C1 segment of cervical spinal cord (tissue), 14 donors: ENCODE measurements around the gene NCK2.

Experiments used
- DNase-seq, 14 donors: peaks; one replicate each; lab custom pipeline; 2025; lab: John Stamatoyannopoulos, UW

NCK2 gene

GRCh38 chr2:105790461-105791149 is 45.9 kb downstream of the NCK2 start:
- DNase-seq, result no peak

DNA sequence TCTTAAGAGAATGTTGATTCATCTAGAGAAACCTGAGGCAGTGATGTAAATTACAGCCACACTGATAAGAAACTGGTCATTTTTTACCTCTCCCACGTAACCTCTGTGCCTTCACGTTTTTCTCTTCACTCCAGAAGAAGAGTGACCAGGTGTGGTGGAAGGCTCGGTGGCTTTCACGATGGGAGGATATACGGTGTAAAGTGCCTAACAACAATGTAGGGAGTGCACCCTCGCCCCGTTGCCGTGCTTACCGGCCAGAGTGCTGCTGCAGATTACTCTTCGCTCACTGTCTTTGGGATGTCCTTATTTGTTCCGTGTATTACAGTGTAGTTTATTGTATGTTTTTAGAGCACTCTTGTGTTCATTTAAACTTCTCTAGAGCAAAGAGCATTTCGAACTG is 46.5 kb downstream of the NCK2 start:
- DNase-seq, result no peak

DNA sequence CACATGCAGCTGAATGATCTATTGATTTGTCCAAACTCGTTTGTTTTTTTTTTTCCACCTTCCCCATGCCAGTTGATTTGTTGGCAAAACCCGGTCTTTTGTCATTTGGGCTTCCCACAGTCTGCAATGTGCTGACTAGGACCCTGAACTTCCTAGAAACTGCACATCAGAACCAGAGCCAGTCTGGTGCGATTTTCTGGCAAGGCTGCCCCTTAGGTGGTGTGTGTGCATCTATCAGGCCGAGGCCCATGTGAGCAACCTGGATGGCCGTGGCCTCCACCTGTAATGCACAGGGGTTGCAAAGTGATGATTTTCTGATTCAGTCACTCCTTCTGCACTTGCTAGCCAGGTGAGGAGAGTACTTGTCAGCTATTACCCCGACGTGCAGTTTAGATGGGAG is 47.8 kb downstream of the NCK2 start:
- DNase-seq, result no peak

- DNase-seq, result no peak
These were observed 48.7 kb downstream of the NCK2 start for GRCh38 chr2:105793196-105793975.

GRCh38 chr2:105794926-105795574 is 50.3 kb downstream of the NCK2 start:
- DNase-seq, result no peak

DNA sequence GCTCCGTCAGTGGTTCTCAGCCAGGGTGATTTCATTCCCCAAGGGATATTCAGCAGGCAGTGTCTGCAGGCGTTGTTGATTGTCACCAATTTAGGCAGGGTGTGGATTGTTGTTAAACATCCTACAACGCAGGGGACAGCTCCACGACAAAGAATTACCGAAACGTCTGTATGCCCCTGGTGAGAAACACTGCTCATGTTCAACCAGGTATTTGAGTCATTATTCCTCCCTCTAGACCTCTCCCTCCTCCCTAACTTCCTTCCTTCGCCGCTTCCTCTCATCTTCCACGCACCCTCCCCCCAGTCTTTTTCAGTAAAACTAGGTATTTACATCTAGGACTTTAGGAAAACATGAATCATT is 50.8 kb downstream of the NCK2 start:
- DNase-seq, result no peak

GRCh38 chr2:105796131-105796638 is 51.5 kb downstream of the NCK2 start:
- peak in 1 of 14 donors; percentile 18 for DNase-seq

DNA sequence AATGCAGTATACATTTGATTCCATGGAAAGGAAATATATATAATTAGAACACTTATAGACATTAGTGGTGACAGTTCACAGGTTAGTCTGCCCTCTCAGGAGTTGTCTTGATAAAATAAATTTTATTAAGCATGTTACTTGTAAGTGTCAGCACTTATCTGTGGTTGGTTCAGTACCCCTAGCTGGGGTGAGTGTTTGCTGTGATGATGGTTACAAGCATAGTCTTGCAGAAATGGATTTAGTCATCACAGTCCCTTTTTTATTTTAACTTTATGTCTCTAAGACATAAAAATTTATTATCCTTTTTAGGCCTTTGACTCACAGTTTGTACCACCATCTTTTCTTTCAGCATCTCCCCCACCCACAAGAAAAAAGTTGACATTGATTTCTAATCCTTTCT is 52.1 kb downstream of the NCK2 start:
- no peak for DNase-seq

- DNase-seq, result peak in 5 of 14 donors; percentile 26 to 40 (median 30)
These were observed 52.6 kb downstream of the NCK2 start for GRCh38 chr2:105797298-105797819.

DNA sequence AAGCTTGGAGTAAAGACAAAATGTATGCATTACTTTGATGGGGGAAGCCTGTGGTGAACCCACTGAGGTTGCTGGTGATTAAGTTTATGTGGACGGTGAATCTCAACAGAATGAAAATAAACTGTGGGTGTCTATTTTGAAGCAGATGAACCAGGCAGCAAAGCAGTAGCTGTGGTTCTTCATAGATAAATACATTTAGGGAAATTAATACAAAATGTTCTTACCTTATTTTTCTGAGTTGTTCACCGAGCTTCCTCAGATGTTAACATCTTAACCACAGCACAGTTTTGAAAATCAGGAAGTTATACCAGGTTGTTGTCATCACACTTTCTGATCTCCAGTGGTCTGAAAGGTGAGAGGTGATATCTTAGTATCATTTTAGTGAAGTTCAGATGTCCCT is 53.9 kb downstream of the NCK2 start:
- DNase-seq, result no peak

GRCh38 chr2:105800036-105800713 is 55.5 kb downstream of the NCK2 start:
- no peak for DNase-seq

DNA sequence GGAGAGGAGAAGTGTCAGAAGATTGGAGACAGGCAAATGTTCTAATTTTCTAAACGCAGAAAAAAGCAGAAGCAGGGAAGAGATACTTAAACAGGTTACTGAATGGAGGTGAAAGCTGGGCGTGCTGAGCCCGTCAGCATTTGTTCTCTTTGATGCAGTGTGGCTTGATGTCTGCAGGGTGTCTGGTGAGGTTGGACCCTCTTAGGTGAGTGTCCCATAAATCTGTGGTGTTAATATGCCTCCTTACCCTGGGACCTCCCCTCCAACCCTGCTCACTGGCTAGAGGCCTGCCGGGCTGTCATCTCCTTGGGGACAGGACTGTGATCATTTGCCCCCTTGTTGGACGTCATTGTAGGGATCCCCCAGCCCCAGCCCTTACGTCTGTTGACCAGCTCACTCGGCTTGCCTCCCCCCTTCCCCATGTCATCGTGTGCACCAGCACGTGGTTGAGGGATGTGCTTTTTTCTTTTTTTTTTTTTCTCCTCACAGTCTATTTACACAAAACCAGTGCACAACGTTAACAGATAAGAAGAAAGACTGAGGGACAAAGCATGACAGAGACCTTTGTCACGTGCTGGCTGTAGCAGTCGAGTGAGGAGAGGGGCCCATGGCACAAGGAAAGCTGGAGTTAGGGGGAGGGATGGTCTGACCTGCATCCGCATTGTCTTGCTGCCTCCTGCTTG is 56.4 kb downstream of the NCK2 start:
- DNase-seq, result no peak

DNA sequence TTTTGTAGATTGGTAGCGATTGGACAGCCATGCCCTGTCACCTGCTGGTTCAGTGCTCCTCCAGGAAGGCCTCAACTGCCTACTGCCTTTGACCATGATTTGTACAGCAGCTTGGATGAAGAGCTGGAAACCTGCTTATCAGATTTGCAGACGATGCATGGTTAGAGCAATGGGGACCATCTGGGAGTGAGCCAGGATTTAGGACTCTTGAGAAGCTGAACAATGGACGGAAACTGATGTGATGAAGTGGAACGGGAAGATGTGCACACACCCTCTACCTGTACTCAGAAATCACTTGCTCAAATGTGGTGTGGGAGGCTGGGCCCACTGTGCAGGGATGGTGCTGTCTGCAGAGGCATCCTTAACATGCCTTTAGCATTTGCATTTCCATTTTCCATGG is 57.2 kb downstream of the NCK2 start:
- DNase-seq, result no peak

DNA sequence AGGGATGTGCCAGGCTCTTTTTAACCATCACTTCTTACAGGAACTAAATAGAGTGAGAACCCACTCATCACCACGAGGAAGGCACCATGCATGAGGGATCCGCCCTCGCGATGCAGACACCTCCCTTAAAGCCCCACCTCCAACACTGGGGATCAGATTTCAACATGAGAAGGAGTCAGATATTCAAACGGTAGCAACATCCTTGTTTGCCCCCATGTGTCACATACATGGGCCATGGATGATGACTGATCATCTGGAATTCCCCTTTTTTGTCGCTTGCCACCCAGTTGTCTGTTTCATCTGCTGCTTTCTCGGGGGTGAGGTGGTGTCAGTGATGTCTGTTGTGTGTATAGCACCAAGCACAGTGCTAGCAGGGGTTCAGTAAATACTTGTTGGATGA is 57.9 kb downstream of the NCK2 start:
- DNase-seq, result no peak

GRCh38 chr2:105803337-105803736 is 58.6 kb downstream of the NCK2 start:
- DNase-seq, result no peak

GRCh38 chr2:105803773-105804172 is 59.1 kb downstream of the NCK2 start:
- DNase-seq, result no peak

DNA sequence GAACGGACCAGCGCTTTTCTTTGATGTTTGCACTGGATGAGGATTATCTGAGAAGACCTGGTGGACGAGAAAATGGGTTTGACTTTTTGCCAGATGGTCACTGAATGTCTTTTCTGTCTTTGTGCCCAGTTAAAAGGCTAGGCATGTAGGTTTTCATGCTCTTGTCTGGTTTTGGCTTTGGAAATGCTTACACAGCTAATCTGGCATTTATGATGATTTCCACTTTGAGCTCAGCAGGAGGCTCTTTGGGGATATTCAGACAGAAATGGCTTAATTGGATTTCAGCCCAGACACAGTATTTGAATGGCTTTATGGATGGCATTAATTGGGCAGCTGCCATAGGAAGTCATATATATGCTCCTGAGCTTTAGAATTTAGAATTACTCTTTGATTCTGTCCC is 59.6 kb downstream of the NCK2 start:
- peak in 1 of 14 donors; percentile 26 for DNase-seq

DNA sequence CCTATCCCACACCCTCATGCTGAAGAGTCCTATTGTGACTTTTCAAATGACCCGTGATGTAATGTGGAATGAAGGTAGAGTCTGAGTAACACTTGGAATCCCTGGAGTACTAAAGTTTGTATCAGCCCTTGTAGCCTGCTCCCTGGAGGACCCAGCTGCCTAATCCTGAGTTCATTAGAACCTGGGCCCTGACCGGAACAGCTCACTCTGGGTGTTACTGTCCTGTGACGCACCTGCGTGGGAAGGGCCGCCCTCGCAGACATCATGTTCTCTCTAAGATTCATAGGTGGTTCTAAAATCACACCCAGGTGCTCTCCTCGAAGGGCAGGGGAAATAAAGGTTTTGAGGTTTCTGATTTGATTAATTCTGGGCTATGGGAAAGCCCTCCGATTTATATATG is 62.3 kb downstream of the NCK2 start:
- no peak for DNase-seq

DNA sequence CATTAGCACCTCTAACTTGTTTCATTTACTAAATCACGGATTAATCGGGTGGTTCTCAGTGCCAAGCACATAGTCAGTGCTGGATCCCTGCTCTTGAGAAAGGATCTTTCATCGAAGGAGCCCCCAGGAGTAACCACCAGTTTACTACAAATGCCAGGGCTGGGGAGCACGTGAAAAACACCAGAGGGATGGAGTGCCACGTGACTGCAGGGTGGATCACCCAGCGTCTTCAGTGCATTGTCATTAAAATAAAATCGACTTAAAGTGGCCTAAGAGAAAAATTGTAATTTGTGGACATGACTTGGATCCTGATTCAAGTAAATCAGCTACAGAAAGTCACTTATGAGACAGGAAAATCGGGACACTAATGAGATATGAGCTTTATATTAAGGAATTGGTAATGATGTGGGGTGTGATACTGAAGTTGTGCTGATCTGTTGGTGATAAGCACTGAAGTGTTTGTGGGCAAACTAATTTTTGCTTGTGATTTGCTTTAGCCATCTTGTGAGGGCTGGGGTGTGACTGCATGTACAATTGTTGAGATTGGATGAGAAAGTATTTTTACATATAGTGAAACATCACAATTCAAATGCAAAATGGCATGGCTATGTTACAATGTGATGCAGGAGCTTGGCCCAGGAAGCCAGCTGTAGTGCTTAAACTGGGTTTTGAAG is 63.8 kb downstream of the NCK2 start:
- DNase-seq, result no peak

DNA sequence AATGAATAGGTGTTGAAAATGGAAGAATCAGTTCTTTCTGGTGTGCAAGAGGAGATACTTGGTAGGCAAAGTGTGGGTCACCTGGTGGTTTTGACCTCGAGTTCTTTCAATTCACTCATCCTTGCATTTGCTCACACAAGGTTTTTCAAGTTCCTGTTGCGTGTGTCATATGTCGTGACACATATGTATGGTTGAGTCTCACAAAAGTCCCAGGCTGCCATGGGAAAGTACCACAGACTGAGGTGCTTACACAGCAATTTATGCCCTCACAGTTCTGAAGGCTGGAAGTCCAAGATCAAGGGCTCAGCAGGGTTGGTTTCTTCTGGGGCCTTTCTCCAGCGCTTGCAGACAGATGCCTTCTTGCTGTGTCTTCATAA is 64.4 kb downstream of the NCK2 start:
- no peak for DNase-seq

- DNase-seq, result no peak
These were observed 65.0 kb downstream of the NCK2 start for GRCh38 chr2:105809723-105810122.
